ENCODE results near the gene NDUFS5.

Gene NDUFS5

DNA sequence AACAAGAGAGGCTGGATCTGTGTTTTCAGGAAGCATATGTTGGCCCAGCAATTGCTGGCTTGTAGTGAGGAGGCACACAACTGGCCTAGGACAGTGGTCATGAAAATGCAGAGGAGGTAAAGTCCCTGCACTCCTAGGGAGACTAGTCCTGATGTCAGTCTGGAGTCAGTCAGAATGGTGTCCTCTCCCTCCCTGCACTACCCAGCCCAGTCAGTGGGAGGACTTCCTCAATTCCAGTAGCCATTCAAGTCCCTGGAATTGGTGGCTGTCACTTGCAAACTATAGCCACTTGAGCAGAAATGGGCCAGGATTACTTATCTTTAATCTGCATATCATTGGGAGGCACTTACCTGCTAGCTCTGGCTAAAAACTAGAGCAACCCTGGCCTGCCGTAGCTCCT, 18.6 kb downstream of the NDUFS5 start:
- Histone ChIP-seq H4K20me1 (ENCODE audit: insufficient read depth) (no peaks in the 10 kb centered on the region), H3K9ac (no peak overlapping the region), H2AFZ (ENCODE audit: low read depth) (no peak overlapping the region)

DNA sequence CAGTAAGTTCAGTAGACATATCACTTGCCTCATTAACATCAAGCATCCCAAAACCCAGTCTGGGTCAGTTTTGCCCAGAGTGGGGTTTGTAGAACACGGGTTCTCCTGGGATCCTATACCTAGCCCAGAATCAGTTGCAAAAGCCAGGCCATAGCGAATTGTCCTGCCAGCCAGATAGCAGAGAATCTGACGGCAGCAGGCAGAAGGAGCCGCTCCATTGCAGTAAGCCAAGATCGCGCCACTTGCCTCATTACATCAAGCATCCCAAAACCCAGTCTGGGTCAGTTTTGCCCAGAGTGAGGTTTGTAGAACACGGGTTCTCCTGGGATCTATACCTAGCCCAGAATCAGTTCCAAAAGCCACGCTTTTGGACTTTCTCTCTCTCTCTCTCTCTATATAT, 19.1 kb downstream of the NDUFS5 start:
- no peaks in the 10 kb centered on the region for H3K27me3 ChIP-seq (ENCODE audit: insufficient read depth, low read depth)
- no peaks in the 10 kb centered on the region for H3K79me2 ChIP-seq (ENCODE audit: insufficient read depth, low read depth)
- TF ChIP-seq, protein P1, sequence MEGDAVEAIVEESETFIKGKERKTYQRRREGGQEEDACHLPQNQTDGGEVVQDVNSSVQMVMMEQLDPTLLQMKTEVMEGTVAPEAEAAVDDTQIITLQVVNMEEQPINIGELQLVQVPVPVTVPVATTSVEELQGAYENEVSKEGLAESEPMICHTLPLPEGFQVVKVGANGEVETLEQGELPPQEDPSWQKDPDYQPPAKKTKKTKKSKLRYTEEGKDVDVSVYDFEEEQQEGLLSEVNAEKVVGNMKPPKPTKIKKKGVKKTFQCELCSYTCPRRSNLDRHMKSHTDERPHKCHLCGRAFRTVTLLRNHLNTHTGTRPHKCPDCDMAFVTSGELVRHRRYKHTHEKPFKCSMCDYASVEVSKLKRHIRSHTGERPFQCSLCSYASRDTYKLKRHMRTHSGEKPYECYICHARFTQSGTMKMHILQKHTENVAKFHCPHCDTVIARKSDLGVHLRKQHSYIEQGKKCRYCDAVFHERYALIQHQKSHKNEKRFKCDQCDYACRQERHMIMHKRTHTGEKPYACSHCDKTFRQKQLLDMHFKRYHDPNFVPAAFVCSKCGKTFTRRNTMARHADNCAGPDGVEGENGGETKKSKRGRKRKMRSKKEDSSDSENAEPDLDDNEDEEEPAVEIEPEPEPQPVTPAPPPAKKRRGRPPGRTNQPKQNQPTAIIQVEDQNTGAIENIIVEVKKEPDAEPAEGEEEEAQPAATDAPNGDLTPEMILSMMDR (conservative IDR thresholded peaks at IDR 0.05; ENCODE audit: low read depth, low read length) = no peak
- no peaks in the 10 kb centered on the region for H3K36me3 ChIP-seq (ENCODE audit: insufficient read depth)
- no peak overlapping the region for H3K4me3 ChIP-seq (IDR thresholded peaks at IDR 0.05; ENCODE audit: insufficient read depth, low read depth, low read length)
- H2AFZ ChIP-seq (ENCODE audit: low read depth) = no peak overlapping the region
- no peaks in the 10 kb centered on the region for H3K4me1 ChIP-seq (ENCODE audit: low read depth, poor library complexity, severe bottlenecking)
- no peak overlapping the region for H3K4me2 ChIP-seq
- no peak overlapping the region for H3K27ac ChIP-seq
- H4K20me1 ChIP-seq (ENCODE audit: insufficient read depth) = no peaks in the 10 kb centered on the region
- H3K9ac ChIP-seq = no peak overlapping the region

More for the DNA sequence above, 18.6 kb downstream of the NDUFS5 start:
- Histone ChIP-seq H3K4me2 (no peak overlapping the region), H3K4me3 (IDR thresholded peaks at IDR 0.05; ENCODE audit: insufficient read depth, low read depth, low read length) (no peak overlapping the region), H3K79me2 (ENCODE audit: insufficient read depth, low read depth) (no peaks in the 10 kb centered on the region), H3K27me3 (ENCODE audit: insufficient read depth, low read depth) (no peaks in the 10 kb centered on the region), H3K36me3 (ENCODE audit: insufficient read depth) (no peaks in the 10 kb centered on the region), H3K4me1 (ENCODE audit: low read depth, poor library complexity, severe bottlenecking) (no peaks in the 10 kb centered on the region), H3K27ac (no peak overlapping the region)
- TF ChIP-seq, protein P1 (conservative IDR thresholded peaks at IDR 0.05; ENCODE audit: low read depth, low read length) = no peak

DNA sequence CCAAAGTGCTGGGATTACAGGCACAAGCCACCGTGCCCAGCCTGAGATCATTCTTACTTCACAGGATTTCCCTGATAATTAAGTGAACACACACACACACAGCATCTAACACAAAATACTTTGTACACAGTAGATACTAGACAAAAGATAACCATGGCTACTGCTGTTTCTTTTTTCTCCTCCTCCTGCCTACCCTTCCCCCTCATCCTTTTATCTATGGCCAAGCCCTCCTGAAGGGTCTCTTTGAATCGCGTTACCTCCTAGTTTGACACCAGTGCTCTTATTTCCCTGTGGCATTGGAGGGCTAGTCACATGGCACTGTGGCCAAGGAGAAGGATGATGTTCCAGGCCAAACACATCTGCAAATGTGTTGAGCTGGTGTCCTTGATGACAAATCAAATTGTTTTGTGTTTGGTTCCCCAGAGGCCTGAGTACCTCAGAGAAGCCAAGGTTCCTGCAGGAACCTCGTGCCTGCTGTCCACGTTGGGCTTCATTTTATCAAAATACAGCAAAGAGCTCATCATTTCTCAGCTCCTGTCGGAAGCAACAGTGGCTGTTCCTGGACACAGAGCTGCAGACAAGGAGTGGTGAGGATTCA, 20.6 kb downstream of the NDUFS5 start:
- no peaks in the 10 kb centered on the region for H3K79me2 ChIP-seq (ENCODE audit: insufficient read depth, low read depth)
- no peak overlapping the region for H3K27ac ChIP-seq
- no peak overlapping the region for H3K9ac ChIP-seq
- H3K4me1 ChIP-seq (ENCODE audit: low read depth, poor library complexity, severe bottlenecking) = no peaks in the 10 kb centered on the region
- no peaks in the 10 kb centered on the region for H3K36me3 ChIP-seq (ENCODE audit: insufficient read depth)
- no peak overlapping the region for H3K4me3 ChIP-seq (IDR thresholded peaks at IDR 0.05; ENCODE audit: insufficient read depth, low read depth, low read length)
- no peak overlapping the region for H2AFZ ChIP-seq (ENCODE audit: low read depth)
- TF ChIP-seq, protein P1 (conservative IDR thresholded peaks at IDR 0.05; ENCODE audit: low read depth, low read length) = no peak
- H3K27me3 ChIP-seq (ENCODE audit: insufficient read depth, low read depth) = no peaks in the 10 kb centered on the region
- H4K20me1 ChIP-seq (ENCODE audit: insufficient read depth) = no peaks in the 10 kb centered on the region
- no peak overlapping the region for H3K4me2 ChIP-seq

DNA sequence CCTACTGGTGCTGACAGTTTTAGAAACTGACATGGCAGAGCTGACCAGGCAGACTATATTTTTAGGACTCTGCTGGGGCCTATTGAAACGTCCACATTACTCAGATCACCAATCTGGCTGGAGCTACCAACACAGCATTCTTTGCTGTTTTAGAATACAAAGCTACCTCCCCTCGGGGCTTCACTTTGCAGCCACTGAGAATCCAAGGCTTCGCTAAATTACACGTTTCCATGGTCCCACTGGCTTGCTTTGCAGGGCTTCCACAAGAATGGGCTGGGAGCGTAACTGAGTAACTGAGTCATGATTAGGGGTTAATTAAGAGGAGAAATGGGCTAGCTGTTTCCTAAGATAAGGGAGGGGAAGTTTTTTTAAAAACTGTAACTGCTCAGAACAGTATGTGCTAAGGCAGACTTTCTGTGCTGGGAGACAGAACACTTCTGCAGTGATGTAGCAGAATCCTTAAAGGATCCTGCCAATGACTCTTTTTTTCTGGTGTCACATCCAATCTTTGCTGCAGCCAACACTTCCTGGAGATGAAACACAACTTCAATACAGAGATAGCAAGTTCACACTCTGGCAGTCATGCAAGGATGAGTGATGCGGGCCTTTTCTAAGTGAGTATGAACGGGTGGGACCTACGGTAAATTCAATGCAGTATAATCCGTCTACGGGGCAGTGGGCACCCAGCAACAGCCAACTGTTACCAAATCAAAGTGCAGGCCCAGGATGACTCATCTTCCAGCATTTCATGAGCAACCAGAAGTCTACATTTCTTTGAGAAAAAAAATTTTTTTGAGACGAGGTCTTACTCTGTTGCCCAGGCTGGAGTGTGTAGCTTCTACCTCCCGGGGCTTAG, 21.5 kb downstream of the NDUFS5 start:
- no peaks in the 10 kb centered on the region for H4K20me1 ChIP-seq (ENCODE audit: insufficient read depth)
- H3K9ac ChIP-seq = no peak overlapping the region
- no peak overlapping the region for H3K4me2 ChIP-seq
- no peaks in the 10 kb centered on the region for H3K36me3 ChIP-seq (ENCODE audit: insufficient read depth)
- H3K79me2 ChIP-seq (ENCODE audit: insufficient read depth, low read depth) = no peaks in the 10 kb centered on the region
- H3K27me3 ChIP-seq (ENCODE audit: insufficient read depth, low read depth) = no peaks in the 10 kb centered on the region
- TF ChIP-seq, protein P1 (conservative IDR thresholded peaks at IDR 0.05; ENCODE audit: low read depth, low read length) = no peak
- H3K4me3 ChIP-seq (IDR thresholded peaks at IDR 0.05; ENCODE audit: insufficient read depth, low read depth, low read length) = no peak overlapping the region
- no peaks in the 10 kb centered on the region for H3K4me1 ChIP-seq (ENCODE audit: low read depth, poor library complexity, severe bottlenecking)
- no peak overlapping the region for H3K27ac ChIP-seq
- no peak overlapping the region for H2AFZ ChIP-seq (ENCODE audit: low read depth)

Measured in KMS-11 (cell line).